Prostate gland (tissue), 2 donors: ENCODE data around the gene S100A1.

Experiments
- POLR2A ChIP-seq: fragments of 450-650 bp; IDR thresholded peaks from one replicate; pipeline ENCODE4 v1.6.1; 2016; ENCODE audit warnings: antibody characterized with exemption, mild to moderate bottlenecking
- POLR2AphosphoS5 ChIP-seq: sonication (generic); formaldehyde crosslinking; IDR thresholded peaks from one replicate; pipeline ENCODE4 v1.6.1; 2017; ENCODE audit warnings: antibody characterized with exemption
- TF ChIP-seq, protein P1 (sequence below), 4 experiments: fragments of 200-600 bp in 2 of 4; fragments of 450-650 bp in 2 of 4; sonication (generic) in 2 of 4; IDR thresholded peaks; 1 replicate in 3 of 4; 2 replicates in 1 of 4; pipeline ENCODE4 v1.5.1; 2016 to 2019; ENCODE audit warnings: antibody characterized with exemption in 4 of 4, mild to moderate bottlenecking in 2 of 4, moderate library complexity in 2 of 4

DNA sequence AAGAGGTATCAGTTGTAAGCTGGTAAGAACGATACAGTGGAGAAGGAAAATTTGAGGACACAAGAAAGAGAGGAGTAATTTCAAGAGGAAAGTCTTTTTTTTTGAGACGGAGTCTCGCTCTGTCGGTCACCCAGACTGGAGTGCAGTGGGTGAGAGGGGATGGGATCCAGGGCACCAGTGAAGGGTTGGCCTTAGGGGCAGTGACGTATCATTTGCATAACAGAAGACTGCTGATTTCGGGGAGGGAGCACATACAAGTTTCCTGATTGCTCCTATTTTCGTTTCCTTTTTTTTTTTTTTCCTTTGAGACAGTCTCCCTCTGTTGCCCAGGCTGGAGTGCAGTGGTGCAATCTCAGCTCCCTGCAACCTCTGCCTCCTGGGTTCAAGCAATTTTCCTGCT, 5.1 kb upstream of the S100A1 start:
- TF ChIP-seq POLR2A: no peak
- TF ChIP-seq, protein P1, sequence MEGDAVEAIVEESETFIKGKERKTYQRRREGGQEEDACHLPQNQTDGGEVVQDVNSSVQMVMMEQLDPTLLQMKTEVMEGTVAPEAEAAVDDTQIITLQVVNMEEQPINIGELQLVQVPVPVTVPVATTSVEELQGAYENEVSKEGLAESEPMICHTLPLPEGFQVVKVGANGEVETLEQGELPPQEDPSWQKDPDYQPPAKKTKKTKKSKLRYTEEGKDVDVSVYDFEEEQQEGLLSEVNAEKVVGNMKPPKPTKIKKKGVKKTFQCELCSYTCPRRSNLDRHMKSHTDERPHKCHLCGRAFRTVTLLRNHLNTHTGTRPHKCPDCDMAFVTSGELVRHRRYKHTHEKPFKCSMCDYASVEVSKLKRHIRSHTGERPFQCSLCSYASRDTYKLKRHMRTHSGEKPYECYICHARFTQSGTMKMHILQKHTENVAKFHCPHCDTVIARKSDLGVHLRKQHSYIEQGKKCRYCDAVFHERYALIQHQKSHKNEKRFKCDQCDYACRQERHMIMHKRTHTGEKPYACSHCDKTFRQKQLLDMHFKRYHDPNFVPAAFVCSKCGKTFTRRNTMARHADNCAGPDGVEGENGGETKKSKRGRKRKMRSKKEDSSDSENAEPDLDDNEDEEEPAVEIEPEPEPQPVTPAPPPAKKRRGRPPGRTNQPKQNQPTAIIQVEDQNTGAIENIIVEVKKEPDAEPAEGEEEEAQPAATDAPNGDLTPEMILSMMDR (IDR thresholded peaks at IDR 0.05): no peak
- TF ChIP-seq POLR2AphosphoS5: no peak
